Endodermal cell (in vitro differentiated cells): ENCODE data around the gene ZP1. TPM values are rescaled to one million over a fixed set of nuclear protein-coding genes. Genes with fewer than 3 reads are reported as not detected.

Experiments used
- DNase-seq: peaks from one replicate; pipeline ENCODE4 v3.0.0-alpha.2; 2017
- H3K27ac ChIP-seq: 2 replicates; pipeline ENCODE4 v1.5.1; 2013; ENCODE audit warnings: mild to moderate bottlenecking, low read depth, low read length, moderate library complexity
- H3K27me3 ChIP-seq: 2 replicates; pipeline ENCODE4 v1.6.1; 2013; ENCODE audit warnings: mild to moderate bottlenecking, low read length, moderate library complexity; ENCODE audit not compliant: insufficient read depth, control insufficient read depth, poor library complexity, severe bottlenecking
- H3K36me3 ChIP-seq: 2 replicates; pipeline ENCODE4 v1.7.0; 2013; ENCODE audit warnings: mild to moderate bottlenecking, low read length, moderate library complexity; ENCODE audit not compliant: control insufficient read depth, insufficient read depth
- H3K4me1 ChIP-seq: one replicate; pipeline ENCODE4 v1.7.0; 2013; ENCODE audit warnings: low read length; ENCODE audit not compliant: control insufficient read depth, insufficient read depth
- H3K4me3 ChIP-seq: 2 replicates; pipeline ENCODE4 v1.5.1; 2013; ENCODE audit warnings: mild to moderate bottlenecking, low read length, moderate library complexity
- H3K9ac ChIP-seq: 2 replicates; pipeline ENCODE4 v1.6.1; 2013; ENCODE audit warnings: mild to moderate bottlenecking, low read length, moderate library complexity; ENCODE audit not compliant: poor library complexity, severe bottlenecking; ENCODE audit errors: extremely low read depth
- H3K9me3 ChIP-seq: 2 replicates; pipeline ENCODE4 v1.6.1; 2013; ENCODE audit warnings: mild to moderate bottlenecking, low read length, moderate library complexity; ENCODE audit not compliant: control insufficient read depth
- H3K27ac Mint-ChIP-seq: 2 replicates; pipeline ENCODE4 v1.8.0; 2020; ENCODE audit warnings: mixed read lengths
- H3K27me3 Mint-ChIP-seq: 2 replicates; pipeline ENCODE4 v1.8.0; 2021; ENCODE audit warnings: mild to moderate bottlenecking, mixed read lengths; ENCODE audit not compliant: insufficient read depth
- H3K36me3 Mint-ChIP-seq: 2 replicates; pipeline ENCODE4 v1.8.0; 2020; ENCODE audit warnings: low read depth, mixed read lengths
- H3K4me1 Mint-ChIP-seq: 2 replicates; pipeline ENCODE4 v1.8.0; 2020; ENCODE audit warnings: mixed read lengths
- H3K4me3 Mint-ChIP-seq: 2 replicates; pipeline ENCODE4 v1.8.0; 2020; ENCODE audit warnings: mild to moderate bottlenecking, moderate library complexity, mixed read lengths
- H3K9me3 Mint-ChIP-seq: 2 replicates; pipeline ENCODE4 v1.8.0; 2020; ENCODE audit warnings: mild to moderate bottlenecking, mixed read lengths
- CTCF ChIP-seq: fragments of 200-600 bp; sonication (generic); conservative IDR thresholded peaks from 2 replicates; pipeline ENCODE4 v1.5.0; 2021; ENCODE audit warnings: antibody characterized with exemption, mild to moderate bottlenecking
- WGBS, 2 experiments: methylation state at CpG; one replicate each; pipeline versions ENCODE4 v1.1.5 to v1.1.7; 2013; ENCODE audit warnings: missing lambda C conversion rate in 2 of 2, mixed read lengths in 1 of 2; ENCODE audit not compliant: insufficient coverage in 1 of 2, insufficient read length in 1 of 2; 5-methylcytosine and 5-hydroxymethylcytosine counted together
- total RNA-seq, 2 donors: library from RNA; stranded (reverse); fragmentation: NEBNext Ultra II Directional in 1 of 2; extraction: Animal tissue kit (Norgen Biotek cat#: 25700) in 1 of 2; gene quantifications; 2 replicates in 1 of 2; 3 replicates in 1 of 2; pipeline ENCODE4 v1.2.1, GENCODE V29; 2021

The ZP1 gene
- total RNA-seq, 2 donors from 2014 or later, result not detected

DNA sequence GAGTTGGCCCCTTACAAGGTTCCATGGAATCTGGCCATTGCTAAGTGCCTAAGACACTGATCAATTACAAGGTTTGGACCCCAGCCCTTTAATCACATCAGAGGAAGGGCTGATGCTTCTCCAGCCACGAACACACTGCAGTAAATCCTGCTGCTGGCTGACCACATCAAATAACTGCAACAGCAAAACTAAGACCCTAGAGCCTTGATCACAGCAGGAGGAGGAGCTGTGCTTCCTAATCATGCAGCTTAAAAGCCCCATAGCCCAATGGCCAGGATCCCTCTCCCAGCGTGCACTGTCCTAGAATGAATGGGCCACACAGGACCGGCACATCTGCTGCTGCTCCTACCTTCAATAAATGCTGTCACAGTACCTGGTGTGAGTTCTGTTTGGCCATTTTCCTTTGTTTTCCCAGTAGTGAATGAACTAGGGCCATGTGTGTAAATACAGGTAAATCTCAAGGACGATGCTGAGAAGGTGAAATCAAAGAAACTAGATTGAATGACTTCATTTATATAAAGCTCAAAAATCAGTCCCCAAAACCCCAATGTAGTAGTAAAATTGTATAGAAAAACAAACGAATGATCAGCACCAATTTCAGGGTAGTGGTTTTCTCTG, 12.7 kb downstream of the ZP1 start:
- WGBS, 2 experiments, result 90 to 95% methylated on average over 2 to 5 of the region's 5 CpGs
- no peaks in the 10 kb centered on the region for H3K9me3 Mint-ChIP-seq
- no peaks in the 10 kb centered on the region for H3K27me3 ChIP-seq
- H3K36me3 ChIP-seq, result peaks cover 18% of the 10 kb centered on the region
- H3K4me3 Mint-ChIP-seq, result no peak overlapping the region
- no peak overlapping the region for H3K9ac ChIP-seq
- H3K36me3 Mint-ChIP-seq, result peaks cover 2% of the 10 kb centered on the region
- TF ChIP-seq CTCF, result no peak
- H3K4me1 ChIP-seq, result no peaks in the 10 kb centered on the region
- no peaks in the 10 kb centered on the region for H3K27me3 Mint-ChIP-seq
- H3K4me1 Mint-ChIP-seq, result no peaks in the 10 kb centered on the region
- H3K27ac ChIP-seq, result no peak overlapping the region
- H3K9me3 ChIP-seq, result no peaks in the 10 kb centered on the region
- no peak for DNase-seq
- H3K4me3 ChIP-seq, result no peak overlapping the region
- H3K27ac Mint-ChIP-seq, result no peak overlapping the region

GRCh38 chr11:60880643-60881282, 13.4 kb downstream of the ZP1 start:
- H3K9me3 Mint-ChIP-seq, result no peaks in the 10 kb centered on the region

GRCh38 chr11:60887556-60887955, 20.2 kb downstream of the ZP1 start:
- peaks cover 12% of the 10 kb centered on the region for H3K36me3 ChIP-seq
- H3K27ac ChIP-seq, result no peak overlapping the region
- no peaks in the 10 kb centered on the region for H3K4me1 Mint-ChIP-seq
- no peaks in the 10 kb centered on the region for H3K27me3 Mint-ChIP-seq
- H3K9me3 Mint-ChIP-seq, result no peaks in the 10 kb centered on the region
- H3K4me3 ChIP-seq, result no peak overlapping the region
- H3K4me3 Mint-ChIP-seq, result no peak overlapping the region
- 68 to 73% methylated on average over 4 to 5 of the region's 5 CpGs for WGBS, 2 experiments
- H3K4me1 ChIP-seq, result no peaks in the 10 kb centered on the region
- TF ChIP-seq CTCF, result peak; percentile 87
- H3K27ac Mint-ChIP-seq, result no peak overlapping the region
- no peaks in the 10 kb centered on the region for H3K27me3 ChIP-seq
- no peaks in the 10 kb centered on the region for H3K9me3 ChIP-seq
- no peak overlapping the region for H3K9ac ChIP-seq
- peak; percentile 88 for DNase-seq
- H3K36me3 Mint-ChIP-seq, result peaks cover 14% of the 10 kb centered on the region

More at GRCh38 chr11:60880643-60881282, 13.4 kb downstream of the ZP1 start:
- Mint-ChIP-seq H3K4me1 (no peaks in the 10 kb centered on the region), H3K27ac (peak overlapping the region; percentile 11), H3K36me3 (peaks cover 5% of the 10 kb centered on the region), H3K27me3 (no peaks in the 10 kb centered on the region), H3K4me3 (no peak overlapping the region)
- WGBS, 2 experiments, result 90 to 92% methylated on average over 6 to 8 of the region's 8 CpGs
- Histone ChIP-seq H3K27ac (no peak overlapping the region), H3K36me3 (peaks cover 18% of the 10 kb centered on the region), H3K27me3 (no peaks in the 10 kb centered on the region), H3K4me1 (no peaks in the 10 kb centered on the region), H3K9me3 (no peaks in the 10 kb centered on the region), H3K4me3 (no peak overlapping the region), H3K9ac (no peak overlapping the region)
- no peak for DNase-seq
- no peak for TF ChIP-seq CTCF
